Natural killer cell (primary cell): Measurements from ENCODE around the gene MMP28. TPM values are rescaled to one million over a fixed set of nuclear protein-coding genes. Genes with fewer than 3 reads are reported as not detected.

Experiments
- ATAC-seq, 3 donors: fragments of 150-1000 bp in 2 of 3; fragments of 200-7000 bp in 1 of 3; cut with Tn5 transposase; 1 replicate in 1 of 3; 2 replicates in 2 of 3; pipeline ENCODE4 v1.10.0; 2021; ENCODE audit warnings: mild to moderate bottlenecking in 2 of 3, moderate library complexity in 2 of 3
- DNase-seq, 2 donors: peaks; one replicate each; pipeline versions ENCODE4 v3.0.0 to v3.0.0-alpha.2; 2013 to 2021; ENCODE audit warnings: mixed read lengths in 1 of 2
- H3K27ac ChIP-seq: one replicate; pipeline ENCODE4 v1.5.1; 2013; ENCODE audit warnings: mild to moderate bottlenecking, low read length
- H3K27me3 ChIP-seq: one replicate; pipeline ENCODE4 v1.6.1; 2013; ENCODE audit warnings: low read length; ENCODE audit not compliant: control insufficient read depth, insufficient read depth
- H3K36me3 ChIP-seq: one replicate; pipeline ENCODE4 v1.6.1; 2013; ENCODE audit warnings: low read length; ENCODE audit not compliant: control insufficient read depth, insufficient read depth
- H3K4me1 ChIP-seq: one replicate; pipeline ENCODE4 v1.6.1; 2013; ENCODE audit warnings: low read length; ENCODE audit not compliant: control insufficient read depth, insufficient read depth
- H3K4me3 ChIP-seq: one replicate; pipeline ENCODE4 v1.5.1; 2013; ENCODE audit warnings: low read length
- H3K9me3 ChIP-seq: one replicate; pipeline ENCODE4 v1.6.1; 2013; ENCODE audit warnings: low read length; ENCODE audit not compliant: control insufficient read depth, insufficient read depth
- H3K27ac Mint-ChIP-seq, 2 donors: one replicate each; pipeline ENCODE4 v1.8.0; 2022; ENCODE audit warnings: mild to moderate bottlenecking in 2 of 2, mixed read lengths in 2 of 2, moderate library complexity in 1 of 2
- H3K27me3 Mint-ChIP-seq, 2 donors: one replicate each; pipeline ENCODE4 v1.8.0; 2022; ENCODE audit warnings: low read depth in 2 of 2, mixed read lengths in 2 of 2
- H3K36me3 Mint-ChIP-seq: one replicate; pipeline ENCODE4 v1.8.0; 2022; ENCODE audit warnings: mixed read lengths
- H3K4me1 Mint-ChIP-seq, 2 donors: one replicate each; pipeline ENCODE4 v1.8.0; 2022; ENCODE audit warnings: mixed read lengths in 2 of 2
- H3K4me3 Mint-ChIP-seq: one replicate; pipeline ENCODE4 v1.8.0; 2022; ENCODE audit warnings: mild to moderate bottlenecking, moderate library complexity, mixed read lengths
- H3K9me3 Mint-ChIP-seq, 2 donors: one replicate each; pipeline ENCODE4 v1.8.0; 2022; ENCODE audit warnings: mixed read lengths in 2 of 2
- WGBS: methylation state at CpG from one replicate; pipeline ENCODE4 v1.1.7; 2013; ENCODE audit warnings: missing lambda C conversion rate; ENCODE audit not compliant: insufficient coverage; 5-methylcytosine and 5-hydroxymethylcytosine counted together
- intact Hi-C: fragments of 100-400 bp; cut with micrococcal nuclease; formaldehyde crosslinking; loops from one replicate; pipeline ENCODE4 v1.14.2; 2022
- total RNA-seq, 4 donors: library from RNA; stranded (reverse); fragments of 120-200 nt in 1 of 4; gene quantifications; one replicate each; pipeline versions ENCODE4 v1.2.3 to v1.2.4, GENCODE V29; 2013 to 2022
- TF ChIP-seq, protein P1 (sequence below): fragments of 200-600 bp; IDR thresholded peaks from one replicate; pipeline ENCODE4 v1.8.0; 2022; ENCODE audit warnings: antibody characterized with exemption

The MMP28 gene
- total RNA-seq, 3 donors from 2014 or later (not counting 1 experiment from before 2014, with no cell fraction given), result 1.1 TPM; not detected in 2

DNA sequence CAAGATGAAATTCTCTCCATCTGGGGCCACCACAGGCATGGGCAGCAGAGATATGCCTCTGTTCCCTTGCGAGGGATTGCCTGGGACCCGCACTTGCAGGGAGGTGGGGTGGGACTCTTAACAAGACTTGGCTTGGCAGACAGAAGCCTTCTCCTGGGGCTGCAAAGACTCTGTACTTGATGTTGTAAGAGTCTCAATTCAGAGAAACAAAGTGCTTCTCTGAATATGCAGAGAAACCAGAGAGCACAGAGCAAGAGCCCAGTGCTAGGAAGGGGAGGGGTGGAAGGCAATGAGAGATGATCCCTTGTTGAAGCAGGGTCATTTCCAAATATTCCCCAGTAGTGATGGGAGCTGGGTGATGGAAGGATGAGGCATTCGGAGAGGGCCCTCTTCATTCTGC is 2.2 kb downstream of the MMP28 start:
- peaks cover 12% of the 10 kb centered on the region for H3K4me1 ChIP-seq
- Mint-ChIP-seq H3K4me3 (no peak overlapping the region), H3K36me3 (no peaks in the 10 kb centered on the region), H3K27me3 (peaks cover 46 to 58% of the 10 kb centered on the region in 2 donors), H3K9me3 (no peaks in the 10 kb centered on the region), H3K4me1 (peaks cover 0 to 15% of the 10 kb centered on the region in 2 donors), H3K27ac (no peak overlapping the region)
- TF ChIP-seq, protein P1, sequence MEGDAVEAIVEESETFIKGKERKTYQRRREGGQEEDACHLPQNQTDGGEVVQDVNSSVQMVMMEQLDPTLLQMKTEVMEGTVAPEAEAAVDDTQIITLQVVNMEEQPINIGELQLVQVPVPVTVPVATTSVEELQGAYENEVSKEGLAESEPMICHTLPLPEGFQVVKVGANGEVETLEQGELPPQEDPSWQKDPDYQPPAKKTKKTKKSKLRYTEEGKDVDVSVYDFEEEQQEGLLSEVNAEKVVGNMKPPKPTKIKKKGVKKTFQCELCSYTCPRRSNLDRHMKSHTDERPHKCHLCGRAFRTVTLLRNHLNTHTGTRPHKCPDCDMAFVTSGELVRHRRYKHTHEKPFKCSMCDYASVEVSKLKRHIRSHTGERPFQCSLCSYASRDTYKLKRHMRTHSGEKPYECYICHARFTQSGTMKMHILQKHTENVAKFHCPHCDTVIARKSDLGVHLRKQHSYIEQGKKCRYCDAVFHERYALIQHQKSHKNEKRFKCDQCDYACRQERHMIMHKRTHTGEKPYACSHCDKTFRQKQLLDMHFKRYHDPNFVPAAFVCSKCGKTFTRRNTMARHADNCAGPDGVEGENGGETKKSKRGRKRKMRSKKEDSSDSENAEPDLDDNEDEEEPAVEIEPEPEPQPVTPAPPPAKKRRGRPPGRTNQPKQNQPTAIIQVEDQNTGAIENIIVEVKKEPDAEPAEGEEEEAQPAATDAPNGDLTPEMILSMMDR, result no peak
- DNase-seq, result no peak
- no peaks in the 10 kb centered on the region for H3K36me3 ChIP-seq
- H3K27me3 ChIP-seq, result peaks cover 24% of the 10 kb centered on the region
- no peak overlapping the region for H3K4me3 ChIP-seq
- no peaks in the 10 kb centered on the region for H3K9me3 ChIP-seq
- intact Hi-C loops, result no loop called here
- no peak overlapping the region for H3K27ac ChIP-seq
- 91% methylated on average over 3 of the region's 3 CpGs for WGBS
- no peak for ATAC-seq

DNA sequence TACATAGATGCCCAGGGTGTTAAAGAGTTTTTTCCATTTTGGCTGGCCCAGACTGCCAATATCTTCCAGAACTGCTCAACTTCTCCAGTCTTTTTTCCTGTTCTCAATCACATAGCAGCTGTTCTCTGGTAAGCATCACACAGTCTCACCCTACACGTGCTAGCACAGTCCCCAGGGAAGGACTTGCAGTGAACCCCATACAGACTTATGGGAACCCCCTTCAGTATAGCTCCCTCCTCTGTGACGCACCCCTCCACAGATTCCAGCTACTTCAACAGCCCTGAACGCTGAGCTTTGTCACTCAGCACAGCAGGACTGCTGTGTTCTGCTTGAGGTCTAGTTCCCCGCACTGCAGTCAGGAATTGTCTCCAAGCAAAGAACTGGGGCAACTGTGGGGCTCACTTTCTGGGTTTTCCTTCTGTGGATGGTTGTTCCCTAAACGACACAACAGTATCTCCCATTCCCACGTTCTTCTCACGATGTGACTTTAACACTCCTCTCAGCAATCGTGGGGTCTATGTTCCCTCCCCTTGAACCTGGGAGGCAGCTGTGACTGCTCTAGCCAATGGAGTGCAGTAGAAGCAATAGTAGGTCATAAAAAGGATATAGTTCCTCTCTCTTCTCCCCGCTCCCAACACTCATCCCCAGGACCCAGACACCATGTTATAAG is 3.6 kb downstream of the MMP28 start:
- no peaks in the 10 kb centered on the region for H3K9me3 Mint-ChIP-seq
- TF ChIP-seq, protein P1, result no peak
- WGBS, result 82% methylated on average over 9 of the region's 9 CpGs
- H3K4me3 Mint-ChIP-seq, result no peak overlapping the region
- intact Hi-C loops, result no loop called here
- H3K27ac Mint-ChIP-seq, result no peak overlapping the region
- H3K4me1 Mint-ChIP-seq, result peaks cover 0 to 15% of the 10 kb centered on the region in 2 donors
- Histone ChIP-seq H3K9me3 (no peaks in the 10 kb centered on the region), H3K36me3 (no peaks in the 10 kb centered on the region), H3K27ac (no peak overlapping the region), H3K4me1 (peaks cover 12% of the 10 kb centered on the region), H3K4me3 (no peak overlapping the region), H3K27me3 (peaks cover 21% of the 10 kb centered on the region)
- ATAC-seq (no peak), DNase-seq (no peak)
- no peaks in the 10 kb centered on the region for H3K36me3 Mint-ChIP-seq
- H3K27me3 Mint-ChIP-seq, result peaks cover 38 to 50% of the 10 kb centered on the region in 2 donors

DNA sequence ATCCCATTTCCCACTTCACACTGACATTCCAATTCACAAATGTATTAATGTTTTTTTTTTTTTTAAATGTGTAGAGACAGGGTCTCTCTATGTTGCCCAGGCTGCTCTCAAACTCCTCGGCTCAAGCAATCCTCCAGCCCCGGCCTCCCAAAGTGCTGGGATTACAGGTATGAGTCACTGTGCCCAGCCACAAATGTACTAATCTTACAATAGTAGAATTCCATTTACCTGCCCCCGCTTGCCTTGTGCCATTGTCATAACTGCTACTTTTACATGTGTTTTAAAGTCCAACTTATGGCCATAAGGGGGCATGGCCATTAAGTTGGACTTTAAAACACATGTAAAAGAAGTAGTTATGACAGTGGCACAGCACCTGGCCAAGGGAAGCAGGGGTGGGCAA is 4.6 kb downstream of the MMP28 start:
- Histone ChIP-seq H3K9me3 (no peaks in the 10 kb centered on the region), H3K27me3 (peaks cover 17% of the 10 kb centered on the region), H3K36me3 (no peaks in the 10 kb centered on the region), H3K4me1 (peaks cover 9% of the 10 kb centered on the region), H3K4me3 (no peak overlapping the region), H3K27ac (no peak overlapping the region)
- TF ChIP-seq, protein P1, result no peak
- whole genome bisulfite sequencing, result 93% methylated on average over 3 of the region's 3 CpGs
- ATAC-seq (no peak), DNase-seq (no peak)
- Mint-ChIP-seq H3K4me3 (no peak overlapping the region), H3K27ac (no peak overlapping the region), H3K36me3 (no peaks in the 10 kb centered on the region), H3K4me1 (peaks cover 0 to 13% of the 10 kb centered on the region in 2 donors), H3K9me3 (no peaks in the 10 kb centered on the region), H3K27me3 (peaks cover 38 to 44% of the 10 kb centered on the region in 2 donors)
- intact Hi-C loops, result no loop called here
